Activated T-helper 1 cell treated with anti-CD3 and anti-CD28 coated beads, Interleukin-12 subunit alpha, Interleukin-12 subunit beta, Interleukin-2, Interleukin-4 antibody, amounts not matched to agents 30 ng/mL and 10 ng/mL and 1 ng/mL, durations not matched to agents 14 hours and 24 hours and 36 hours (primary cell): ENCODE measurements around the gene CERS1. TPM values are rescaled to one million over a fixed set of nuclear protein-coding genes. Genes with fewer than 3 reads are reported as not detected.
A peak's percentile ranks its signal among the peaks of the same experiment; 100 is the strongest.

Experiments
- DNase-seq: peaks from one replicate; pipeline ENCODE4 v3.0.0; 2021; ENCODE audit warnings: low spot score
- H3K27ac Mint-ChIP-seq: one replicate; pipeline ENCODE4 v1.8.0; 2021; ENCODE audit warnings: mild to moderate bottlenecking, mixed read lengths
- H3K27me3 Mint-ChIP-seq: one replicate; pipeline ENCODE4 v1.8.0; 2022; ENCODE audit warnings: mild to moderate bottlenecking, moderate library complexity, mixed read lengths; ENCODE audit not compliant: insufficient read depth
- H3K36me3 Mint-ChIP-seq: one replicate; pipeline ENCODE4 v1.8.0; 2021; ENCODE audit warnings: low read depth, mixed read lengths
- H3K4me1 Mint-ChIP-seq: one replicate; pipeline ENCODE4 v1.8.0; 2021; ENCODE audit warnings: low read depth, mixed read lengths
- H3K4me3 Mint-ChIP-seq: one replicate; pipeline ENCODE4 v1.8.0; 2021; ENCODE audit warnings: mild to moderate bottlenecking, moderate library complexity, mixed read lengths
- H3K9me3 Mint-ChIP-seq: one replicate; pipeline ENCODE4 v1.8.0; 2021; ENCODE audit warnings: mixed read lengths
- intact Hi-C: fragments of 100-400 bp; cut with micrococcal nuclease; formaldehyde crosslinking; loops from one replicate; pipeline ENCODE4 v1.15.1; 2024
- total RNA-seq: library from RNA; stranded (reverse); gene quantifications from 2 replicates; pipeline ENCODE4 v1.2.3, GENCODE V29; 2022

CERS1 gene
- total RNA-seq, 1 donor from 2014 or later = not detected

DNA sequence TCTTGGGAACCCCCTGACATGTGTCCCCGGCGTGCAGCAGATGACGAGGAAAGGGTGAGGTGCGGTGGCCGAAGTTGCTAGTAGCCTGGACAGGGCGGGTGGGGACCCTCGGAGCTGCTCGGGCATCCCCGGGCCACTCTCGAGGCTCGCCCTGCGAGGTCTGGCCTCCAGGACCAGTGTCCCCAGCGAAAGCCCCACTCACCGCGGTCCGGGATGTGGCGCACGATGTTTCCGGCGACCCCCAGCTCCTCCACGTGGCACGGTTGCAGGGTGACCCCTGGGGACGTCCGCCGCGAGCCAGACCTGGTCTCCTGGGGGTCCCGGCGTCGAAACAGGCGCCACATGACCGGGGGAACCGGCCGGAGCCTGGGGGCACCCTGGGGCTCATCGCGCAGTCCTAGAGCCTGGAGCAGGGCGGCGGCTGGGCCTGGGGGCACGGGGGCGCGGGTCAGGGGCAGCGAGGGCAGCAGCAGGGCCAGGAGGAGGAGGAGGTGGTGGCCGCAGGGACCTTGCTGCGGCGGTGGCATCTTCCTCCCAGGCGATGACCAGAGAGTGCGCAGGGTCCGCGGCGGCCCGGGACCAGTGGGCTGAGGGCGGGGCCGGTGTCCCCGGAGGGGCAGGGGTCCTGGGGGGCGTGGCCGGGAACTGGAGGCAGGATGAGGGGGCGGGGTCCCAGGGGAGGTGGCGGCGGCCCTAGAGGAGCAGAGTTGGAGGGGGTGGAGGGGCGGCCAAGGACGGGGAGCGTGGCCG, 26.0 kb downstream of the CERS1 start:
- intact Hi-C loops = no loop called here
- Mint-ChIP-seq H3K4me1 (peaks cover 5% of the 10 kb centered on the region), H3K9me3 (no peaks in the 10 kb centered on the region), H3K27me3 (peaks cover 3% of the 10 kb centered on the region), H3K4me3 (no peak overlapping the region), H3K27ac (no peak overlapping the region), H3K36me3 (peaks cover 13% of the 10 kb centered on the region)
- DNase-seq = no peak

DNA sequence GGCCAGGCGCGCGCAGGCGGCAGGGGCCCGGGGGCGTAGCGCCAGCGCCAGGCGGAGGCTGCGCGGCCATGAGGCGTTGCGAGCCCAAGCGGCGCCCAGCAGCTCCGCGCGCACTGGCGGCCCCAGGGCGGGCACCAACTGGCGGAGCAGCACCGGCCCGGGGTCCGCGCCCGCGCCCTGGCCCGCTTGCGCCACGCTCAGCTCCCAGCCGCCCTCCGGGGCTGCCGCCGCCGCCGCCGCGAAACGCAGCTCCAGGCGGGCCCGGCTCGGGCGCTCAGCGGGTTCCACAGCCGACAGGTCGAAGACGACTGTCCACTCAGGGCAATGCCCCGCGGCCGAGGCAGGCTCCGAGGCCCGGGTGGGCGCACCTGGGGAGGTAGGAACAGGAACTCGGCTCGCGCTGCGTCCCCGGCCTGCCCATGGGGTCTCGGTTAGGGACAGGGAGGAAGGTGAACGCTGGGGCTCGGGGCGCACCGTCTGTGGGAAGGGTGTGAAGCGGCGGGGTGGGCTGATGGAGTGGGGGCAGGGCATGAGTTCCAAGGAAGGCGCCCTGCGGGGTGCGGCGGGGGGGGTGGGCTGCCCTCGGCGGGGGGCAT, 26.8 kb downstream of the CERS1 start:
- H3K9me3 Mint-ChIP-seq = no peaks in the 10 kb centered on the region
- intact Hi-C loops = no loop called here
- peaks cover 3% of the 10 kb centered on the region for H3K27me3 Mint-ChIP-seq
- H3K4me3 Mint-ChIP-seq = no peak overlapping the region
- H3K36me3 Mint-ChIP-seq = peaks cover 16% of the 10 kb centered on the region
- DNase-seq = no peak
- H3K27ac Mint-ChIP-seq = no peak overlapping the region
- H3K4me1 Mint-ChIP-seq = peaks cover 5% of the 10 kb centered on the region

DNA sequence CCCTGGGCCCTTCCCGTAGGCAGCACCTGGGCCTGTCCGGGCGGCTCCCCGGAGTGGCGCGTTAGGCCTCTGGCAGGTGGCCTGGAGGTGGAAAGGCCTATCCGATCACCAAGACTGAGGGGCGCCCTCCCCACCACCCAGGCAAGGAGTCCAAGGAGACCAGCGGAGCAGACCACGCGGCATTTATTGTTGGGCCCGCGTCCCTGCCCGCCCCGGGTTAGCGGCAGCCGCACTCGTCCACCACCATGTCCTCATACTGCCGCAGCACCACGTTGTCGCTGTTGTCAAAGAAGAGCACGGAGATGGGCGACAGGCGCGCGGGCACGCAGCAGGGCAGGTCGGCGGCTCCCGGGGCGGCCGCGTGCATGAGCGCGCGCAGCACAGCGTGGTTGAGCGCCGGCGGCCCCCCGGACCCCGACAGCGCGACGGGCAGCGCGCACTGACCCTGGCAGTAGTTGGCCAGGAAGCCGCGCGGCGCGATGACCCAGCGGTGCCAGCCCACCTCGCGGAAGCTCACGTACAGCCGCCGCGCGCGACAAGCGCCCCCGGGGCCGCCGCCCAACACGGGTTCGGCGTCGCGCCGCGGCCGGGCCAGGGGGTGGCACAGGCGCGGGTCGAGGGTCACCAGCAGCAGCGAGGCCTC, 27.5 kb downstream of the CERS1 start:
- DNase-seq = no peak
- peaks cover 3% of the 10 kb centered on the region for H3K27me3 Mint-ChIP-seq
- no peak overlapping the region for H3K4me3 Mint-ChIP-seq
- intact Hi-C loops = no loop called here
- H3K9me3 Mint-ChIP-seq = no peaks in the 10 kb centered on the region
- no peak overlapping the region for H3K27ac Mint-ChIP-seq
- H3K4me1 Mint-ChIP-seq = peaks cover 5% of the 10 kb centered on the region
- peaks cover 20% of the 10 kb centered on the region for H3K36me3 Mint-ChIP-seq

- H3K4me3 Mint-ChIP-seq = no peak overlapping the region
- DNase-seq = no peak
- H3K27ac Mint-ChIP-seq = no peak overlapping the region
- H3K27me3 Mint-ChIP-seq = peaks cover 3% of the 10 kb centered on the region
- no peaks in the 10 kb centered on the region for H3K9me3 Mint-ChIP-seq
- H3K4me1 Mint-ChIP-seq = peaks cover 5% of the 10 kb centered on the region
- intact Hi-C loops = no loop called here
- peaks cover 20% of the 10 kb centered on the region for H3K36me3 Mint-ChIP-seq
These were observed 28.2 kb downstream of the CERS1 start for GRCh38 chr19:18867751-18868150.

- no peaks in the 10 kb centered on the region for H3K9me3 Mint-ChIP-seq
- H3K27ac Mint-ChIP-seq = no peak overlapping the region
- intact Hi-C loops = no loop called here
- H3K27me3 Mint-ChIP-seq = peaks cover 3% of the 10 kb centered on the region
- DNase-seq = no peak
- H3K4me3 Mint-ChIP-seq = no peak overlapping the region
- H3K4me1 Mint-ChIP-seq = peaks cover 5% of the 10 kb centered on the region
- H3K36me3 Mint-ChIP-seq = peaks cover 20% of the 10 kb centered on the region
These were observed 28.8 kb downstream of the CERS1 start for GRCh38 chr19:18867199-18867598.

DNA sequence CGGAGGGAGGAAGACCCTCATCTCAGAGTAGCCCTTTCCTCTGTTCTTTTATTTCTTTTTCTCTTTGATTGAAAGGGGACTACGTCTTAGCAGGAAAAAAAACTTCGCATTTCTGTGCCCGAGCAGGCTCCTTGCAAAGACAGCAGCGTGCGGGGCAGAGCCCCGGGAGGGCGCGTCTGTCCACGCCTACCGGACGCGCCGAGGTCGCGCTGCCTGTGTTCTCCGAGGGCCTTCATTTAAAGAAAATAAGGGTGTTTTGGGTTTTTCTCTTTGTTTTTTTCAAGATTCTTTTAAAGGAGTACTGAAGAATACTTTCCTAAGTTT, 29.2 kb downstream of the CERS1 start:
- no peak for DNase-seq
- intact Hi-C loops = no loop called here
- no peak overlapping the region for H3K4me3 Mint-ChIP-seq
- H3K4me1 Mint-ChIP-seq = peaks cover 3% of the 10 kb centered on the region
- H3K27ac Mint-ChIP-seq = no peak overlapping the region
- H3K27me3 Mint-ChIP-seq = peaks cover 3% of the 10 kb centered on the region
- H3K36me3 Mint-ChIP-seq = peaks cover 20% of the 10 kb centered on the region
- H3K9me3 Mint-ChIP-seq = no peaks in the 10 kb centered on the region

DNA sequence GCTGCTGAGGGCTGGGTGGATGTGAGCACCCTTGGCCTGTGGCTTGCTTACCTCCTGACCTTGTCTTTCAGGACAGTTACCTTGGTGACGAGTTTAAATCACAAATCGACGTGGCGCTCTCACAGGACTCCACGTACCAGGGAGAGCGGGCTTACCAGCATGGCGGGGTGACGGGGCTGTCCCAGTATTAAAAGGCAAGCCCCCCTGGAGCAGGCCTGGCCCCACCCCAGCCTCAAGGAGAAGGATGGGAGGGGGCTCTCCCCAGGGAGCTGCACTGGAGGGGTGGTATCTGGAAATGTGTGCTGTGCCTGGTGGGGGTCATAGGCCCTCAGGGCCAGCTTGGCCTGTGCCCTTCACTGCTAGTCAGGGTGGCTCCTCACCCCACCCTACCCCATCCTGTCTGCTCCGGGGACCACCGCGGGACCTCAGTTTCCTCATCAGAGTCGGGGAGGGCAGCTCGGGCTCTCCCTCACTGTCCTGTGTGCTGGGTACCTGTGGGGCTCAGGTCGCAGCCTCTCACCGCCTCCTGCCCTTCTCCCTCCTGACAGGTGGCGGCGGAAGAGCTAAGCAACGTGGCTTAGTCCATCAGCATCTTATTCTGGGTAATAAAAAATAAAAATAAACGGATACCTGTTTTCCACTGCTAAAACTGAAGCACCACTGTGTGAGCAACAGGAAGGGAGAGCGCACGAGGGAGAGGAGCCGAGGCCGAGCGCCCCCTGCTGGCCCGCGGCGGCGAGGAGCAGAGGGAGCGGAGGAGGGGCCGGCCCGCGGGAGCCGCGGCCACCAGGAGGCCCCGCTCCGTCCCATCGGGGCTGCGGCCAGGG, 29.8 kb downstream of the CERS1 start:
- Mint-ChIP-seq H3K36me3 (peaks cover 23% of the 10 kb centered on the region), H3K9me3 (no peaks in the 10 kb centered on the region), H3K27me3 (peaks cover 3% of the 10 kb centered on the region), H3K27ac (no peak overlapping the region), H3K4me3 (no peak overlapping the region), H3K4me1 (no peaks in the 10 kb centered on the region)
- peak; percentile 42 for DNase-seq
- intact Hi-C loops = no loop called here

- intact Hi-C loops = no loop called here
- no peak for DNase-seq
- Mint-ChIP-seq H3K9me3 (no peaks in the 10 kb centered on the region), H3K4me3 (no peak overlapping the region), H3K36me3 (peaks cover 30% of the 10 kb centered on the region), H3K4me1 (no peaks in the 10 kb centered on the region), H3K27ac (no peak overlapping the region), H3K27me3 (no peaks in the 10 kb centered on the region)
These were observed 30.6 kb downstream of the CERS1 start for GRCh38 chr19:18865106-18865972.

- no peak for DNase-seq
- Mint-ChIP-seq H3K9me3 (no peaks in the 10 kb centered on the region), H3K4me3 (no peak overlapping the region), H3K4me1 (no peaks in the 10 kb centered on the region), H3K27ac (no peak overlapping the region), H3K36me3 (peaks cover 30% of the 10 kb centered on the region), H3K27me3 (no peaks in the 10 kb centered on the region)
- intact Hi-C loops = no loop called here
These were observed 32.1 kb downstream of the CERS1 start for GRCh38 chr19:18863843-18864362.

DNA sequence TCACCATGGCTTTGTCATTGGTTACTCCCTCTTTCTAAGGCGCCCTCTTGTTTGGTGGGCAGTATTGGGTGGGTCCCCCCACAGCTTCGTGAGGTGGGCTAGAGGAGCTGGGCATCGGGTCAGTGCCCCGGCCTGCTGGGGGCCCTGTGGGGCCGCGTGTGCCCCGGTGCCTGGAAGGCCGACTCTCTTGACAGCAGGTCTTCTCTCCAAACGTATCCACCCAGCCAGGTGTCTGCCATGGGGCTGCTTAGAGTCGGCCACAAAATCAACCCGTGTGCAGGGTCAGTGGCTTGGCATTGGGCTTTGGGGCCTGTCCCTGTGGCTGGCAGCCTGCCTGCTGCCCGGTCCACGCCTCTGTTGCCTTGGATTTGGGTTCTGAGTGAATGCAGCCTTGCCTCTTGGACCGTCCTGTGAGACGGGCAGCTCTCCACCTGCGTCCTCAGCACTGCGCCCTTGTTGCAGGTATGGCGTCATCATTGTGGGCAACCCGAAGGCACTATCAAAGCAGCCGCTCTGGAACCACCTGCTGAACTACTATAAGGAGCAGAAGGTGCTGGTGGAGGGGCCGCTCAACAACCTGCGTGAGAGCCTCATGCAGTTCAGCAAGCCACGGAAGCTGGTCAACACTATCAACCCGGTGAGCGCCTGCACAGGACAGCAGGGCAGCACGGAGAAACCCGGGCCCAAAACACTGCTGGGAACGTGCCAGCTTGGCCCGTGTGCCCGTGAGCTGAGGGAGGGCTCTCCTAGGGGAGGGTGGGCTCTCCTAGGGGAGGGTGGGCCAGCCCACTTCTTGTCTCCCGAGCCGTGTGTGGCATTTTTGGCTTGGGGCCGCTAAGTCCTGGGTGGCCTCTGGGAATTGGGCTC, 32.7 kb downstream of the CERS1 start:
- Mint-ChIP-seq H3K27ac (no peak overlapping the region), H3K4me1 (no peaks in the 10 kb centered on the region), H3K36me3 (peaks cover 29% of the 10 kb centered on the region), H3K27me3 (no peaks in the 10 kb centered on the region), H3K9me3 (no peaks in the 10 kb centered on the region), H3K4me3 (no peak overlapping the region)
- DNase-seq = no peak
- intact Hi-C loops = no loop called here

- intact Hi-C loops = no loop called here
- DNase-seq = no peak
- Mint-ChIP-seq H3K9me3 (no peaks in the 10 kb centered on the region), H3K4me1 (no peaks in the 10 kb centered on the region), H3K36me3 (peaks cover 30% of the 10 kb centered on the region), H3K27me3 (no peaks in the 10 kb centered on the region), H3K27ac (no peak overlapping the region), H3K4me3 (no peak overlapping the region)
These were observed 34.0 kb downstream of the CERS1 start for GRCh38 chr19:18861917-18862316.
